Stimulated activated CD4-positive, alpha-beta T cell treated with anti-CD3 and anti-CD28 coated beads, Interleukin-1b, Interleukin-23, amount 100 ng/mL, for 24 hours (primary cell): ENCODE results near the gene PXK.

Experiments
- DNase-seq, 4 experiments: peaks; one replicate each; pipeline ENCODE4 v3.0.0-alpha.2; 2020; ENCODE audit warnings: low read depth in 4 of 4, low spot score in 1 of 4

The PXK gene

DNA sequence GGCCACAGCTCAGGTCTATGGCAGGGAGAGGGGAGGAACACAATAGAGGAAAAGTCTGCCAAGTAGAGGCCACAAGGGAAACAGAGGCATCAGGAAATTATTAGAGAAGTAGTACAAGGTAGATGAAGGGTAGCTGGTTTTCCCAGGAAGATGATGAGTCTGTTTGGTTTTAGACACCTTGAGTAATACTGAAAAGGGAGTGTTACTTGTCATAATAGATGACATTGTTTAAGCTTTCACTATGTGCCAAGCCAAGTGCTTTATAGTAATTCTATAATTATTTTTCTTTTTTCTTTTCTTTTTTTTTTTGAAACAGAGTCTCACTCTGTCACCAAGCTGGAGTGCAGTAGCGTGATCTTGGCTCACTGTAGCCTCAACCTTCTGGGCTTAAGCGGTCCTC lies 13.7 kb downstream of the PXK start:
- no peak for DNase-seq

DNA sequence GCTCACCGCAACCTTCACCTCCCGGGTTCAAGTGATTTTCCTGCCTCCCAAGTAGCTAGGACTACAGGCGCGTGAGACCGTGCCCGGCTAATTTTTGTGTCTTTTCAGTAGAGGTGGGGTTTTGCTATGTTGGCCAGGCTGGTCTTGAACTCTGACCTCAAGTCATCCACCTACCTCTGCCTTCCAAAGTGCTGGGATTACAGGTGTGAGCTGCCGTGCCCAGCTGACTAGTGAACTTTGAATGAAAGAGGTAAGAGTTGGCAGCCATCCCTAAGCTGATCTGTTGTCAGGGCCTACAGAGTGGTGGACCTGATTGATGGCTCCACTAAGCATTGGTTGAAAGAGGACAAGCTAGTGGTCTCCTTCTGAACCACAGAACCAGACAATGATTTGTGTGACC lies 15.3 kb downstream of the PXK start:
- DNase-seq = no peak

DNA sequence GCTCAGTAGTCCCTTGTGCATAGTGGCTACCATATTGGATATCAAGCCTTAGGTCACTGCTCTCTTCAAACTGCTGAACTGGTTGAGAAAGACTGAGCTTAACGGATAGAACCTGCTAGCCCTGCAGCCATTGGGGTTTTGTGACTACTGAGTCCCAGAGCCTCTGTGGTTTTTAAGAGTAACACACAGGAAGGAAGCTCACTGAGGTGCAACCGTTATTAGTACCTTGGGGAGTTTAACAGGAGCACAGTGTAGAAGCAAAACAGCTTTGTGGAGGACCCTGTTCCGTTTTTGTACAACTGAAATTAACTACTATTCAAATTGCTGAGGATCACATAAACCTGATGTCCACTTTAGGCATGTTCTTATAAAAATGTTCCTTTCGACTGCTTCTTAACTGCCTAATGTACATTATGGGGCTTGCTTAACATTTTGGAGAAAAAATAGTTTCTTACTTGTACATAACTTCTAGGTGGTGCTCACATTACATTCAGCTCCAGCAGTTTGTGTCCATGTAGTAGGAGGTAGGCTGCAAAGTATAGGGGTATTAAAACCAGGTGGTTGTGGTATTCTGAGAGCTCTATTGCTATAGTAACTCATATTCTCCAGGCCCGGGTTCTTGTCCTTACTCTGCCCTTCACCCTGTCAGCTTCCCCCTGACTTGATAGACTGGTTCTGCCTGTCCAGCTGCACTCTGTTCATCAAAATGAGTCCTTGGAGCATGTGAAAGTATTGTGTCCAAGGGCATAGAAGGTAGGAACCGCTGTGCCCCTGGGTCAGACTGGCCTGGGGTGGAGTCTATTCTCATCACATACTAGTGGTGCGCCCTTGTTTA lies 17.3 kb downstream of the PXK start:
- no peak for DNase-seq

DNA sequence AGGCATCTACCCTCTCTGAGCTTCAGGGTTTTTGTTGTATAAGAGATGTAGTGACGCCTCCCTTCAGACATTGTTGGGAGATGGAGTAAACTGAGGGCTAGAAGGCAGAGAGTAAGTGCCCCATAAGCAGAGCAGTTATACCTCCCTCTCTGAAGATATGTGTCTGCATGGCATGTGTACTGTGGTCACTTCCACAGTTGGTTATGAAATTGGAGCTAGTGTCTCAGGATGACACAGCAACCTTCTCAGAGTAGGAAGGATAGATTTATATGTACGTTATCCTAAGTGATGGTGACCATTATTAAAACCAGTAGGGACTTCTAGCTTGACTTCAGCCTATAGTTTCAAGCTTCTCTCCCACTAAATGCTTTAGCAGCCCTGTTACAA lies 17.9 kb downstream of the PXK start:
- no peak for DNase-seq

DNA sequence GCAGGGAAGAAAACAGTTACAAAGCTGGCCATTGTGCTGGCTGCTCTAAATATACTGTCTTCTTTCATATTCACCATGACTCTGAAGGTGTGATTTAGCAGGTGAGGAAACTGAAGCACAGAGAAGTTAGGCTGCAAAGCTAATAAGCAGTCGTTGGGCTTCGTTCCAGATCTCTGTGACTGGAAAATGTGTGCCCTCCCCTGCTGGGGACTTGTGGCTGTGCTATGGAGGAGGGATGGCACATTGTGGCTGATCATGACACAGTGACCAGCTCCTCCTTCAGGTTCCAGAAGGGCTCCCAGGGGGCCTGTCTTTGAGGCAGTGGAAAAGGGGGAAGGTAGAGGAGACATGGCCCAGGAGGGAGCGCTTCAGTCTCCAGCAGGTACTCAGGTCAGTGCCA lies 19.2 kb downstream of the PXK start:
- no peak for DNase-seq

DNA sequence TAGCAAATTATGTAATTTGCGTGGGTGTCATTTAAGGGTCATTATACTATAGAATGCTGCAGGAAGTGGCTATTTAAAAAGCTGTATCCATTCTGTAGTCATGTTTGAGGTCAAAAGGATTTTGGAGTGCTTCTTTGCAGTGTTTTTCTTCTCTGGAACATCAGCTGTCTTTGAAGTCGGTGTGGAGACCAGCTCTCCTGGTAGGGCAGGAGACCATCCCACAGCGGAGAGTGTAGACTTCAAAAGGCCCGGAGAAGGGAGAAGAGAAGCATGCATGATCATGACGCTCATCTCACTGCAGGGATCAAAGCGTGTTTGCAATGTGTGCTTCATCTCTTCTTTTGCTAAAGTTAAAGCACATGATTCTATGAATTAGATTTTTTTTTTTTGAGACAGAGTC lies 19.9 kb downstream of the PXK start:
- no peak for DNase-seq

DNA sequence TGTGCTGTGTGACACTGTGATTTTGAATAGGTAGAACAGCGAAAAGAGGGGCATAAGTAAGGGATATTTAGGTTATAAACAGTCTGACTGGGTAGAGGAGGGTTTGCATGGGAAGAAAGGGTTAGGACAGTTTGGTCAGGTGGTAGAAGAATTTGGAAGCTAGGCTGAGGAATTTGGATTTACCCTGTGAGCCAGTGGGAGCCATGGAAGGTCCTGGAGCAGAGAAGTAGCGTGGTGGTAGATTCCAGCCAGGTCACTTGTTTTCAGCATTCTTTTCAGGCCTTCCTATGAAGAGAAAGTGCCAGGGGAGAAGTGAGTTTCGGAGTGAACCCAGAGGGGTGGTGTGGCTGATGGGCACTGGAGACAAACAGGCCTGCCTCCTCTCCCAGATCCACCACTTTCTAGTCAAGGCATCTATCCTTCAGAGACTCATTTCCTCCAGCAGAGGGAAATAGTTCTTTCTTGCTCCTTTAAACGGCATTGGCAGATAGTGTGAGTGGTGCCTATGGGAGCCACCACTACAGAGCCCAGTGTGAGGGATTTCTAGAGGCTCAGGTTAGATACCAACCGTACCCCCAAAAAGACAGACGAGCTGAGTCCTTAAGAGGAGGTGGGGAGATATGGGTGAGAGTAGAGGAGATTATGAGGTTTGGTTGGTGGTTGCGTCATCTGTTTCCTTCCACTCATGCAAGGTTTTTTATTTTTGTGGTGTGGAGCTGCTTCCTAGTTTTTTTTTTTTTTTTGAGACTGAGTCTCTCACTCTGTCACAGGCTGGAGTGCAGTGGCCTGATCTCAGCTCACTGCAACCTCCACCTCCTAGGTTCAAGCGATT lies 21.2 kb downstream of the PXK start:
- DNase-seq = no peak

DNA sequence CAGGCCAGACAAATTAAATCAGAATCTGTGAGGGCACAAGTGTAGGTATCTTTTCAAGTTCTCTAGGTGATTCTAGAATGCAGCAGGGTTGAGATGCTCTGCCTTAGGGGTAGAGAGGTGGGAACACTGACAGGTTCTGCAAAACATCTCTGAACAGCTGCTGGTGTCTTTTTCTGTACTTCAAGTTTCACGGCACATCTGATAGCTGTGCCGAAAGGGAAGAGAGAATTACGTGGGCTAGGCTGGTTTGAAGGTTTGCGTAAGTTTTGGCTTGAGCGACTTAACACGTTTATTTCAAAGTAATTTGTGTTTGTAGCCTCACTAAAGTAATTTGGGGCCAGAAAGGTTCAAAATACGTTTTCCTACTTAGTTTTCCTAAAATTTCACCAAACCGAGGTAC lies 22.5 kb downstream of the PXK start:
- DNase-seq = no peak

DNA sequence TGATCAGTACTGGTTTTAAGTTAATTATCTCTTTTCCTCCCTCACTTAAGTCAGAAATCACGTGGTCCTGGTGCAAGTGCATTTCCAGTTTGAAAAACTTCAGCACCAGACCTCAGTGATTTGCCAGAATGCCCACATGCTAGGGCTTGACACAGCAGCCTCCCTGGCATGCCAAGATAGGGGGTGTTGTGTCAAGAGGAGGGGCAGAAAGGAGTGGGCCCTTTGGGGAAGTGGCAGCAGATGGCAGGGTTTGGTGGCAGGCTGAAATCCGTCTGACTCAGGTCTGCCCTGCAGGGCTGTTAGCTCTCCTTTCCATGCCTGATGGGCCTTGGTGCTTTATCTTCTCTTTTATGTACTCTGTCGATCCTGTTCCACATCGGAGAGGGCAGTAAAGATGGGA lies 23.4 kb downstream of the PXK start:
- DNase-seq = no peak

DNA sequence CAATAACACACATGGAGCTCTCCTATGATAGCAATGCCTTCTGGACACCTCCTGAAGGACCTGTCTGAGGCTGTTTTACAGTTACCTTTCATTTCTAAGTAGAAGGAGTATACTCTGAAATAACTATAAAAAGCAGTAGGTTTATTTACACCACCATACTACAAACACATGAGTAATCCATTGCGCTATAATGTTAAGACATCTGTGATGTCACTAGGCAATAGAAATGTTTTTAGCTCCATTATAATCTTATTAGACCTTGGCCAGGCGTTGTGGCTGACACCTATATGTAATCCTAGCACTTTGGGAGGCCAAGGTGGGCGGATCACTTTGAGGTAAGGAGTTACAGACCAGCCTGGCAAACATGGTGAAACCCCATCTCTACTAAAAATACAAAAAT lies 24.7 kb downstream of the PXK start:
- DNase-seq = no peak

DNA sequence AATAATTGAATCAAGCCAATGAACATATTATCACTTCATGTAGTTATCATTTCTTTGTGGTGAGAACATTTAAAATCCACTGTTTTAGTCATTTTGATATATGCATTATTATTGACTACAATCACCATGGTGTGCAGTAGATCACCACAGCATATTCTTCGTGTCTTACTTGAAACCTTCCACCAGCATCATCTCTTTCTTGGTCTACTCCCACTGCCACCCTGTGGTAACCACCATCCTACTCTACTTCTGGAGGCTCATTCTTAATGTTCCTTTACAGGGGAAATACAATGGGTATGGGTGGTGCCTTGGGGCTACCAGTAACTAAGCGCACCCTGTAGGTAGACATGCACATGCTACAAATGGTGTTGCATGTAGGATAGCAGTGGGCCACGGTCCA lies 25.4 kb downstream of the PXK start:
- DNase-seq = no peak

DNA sequence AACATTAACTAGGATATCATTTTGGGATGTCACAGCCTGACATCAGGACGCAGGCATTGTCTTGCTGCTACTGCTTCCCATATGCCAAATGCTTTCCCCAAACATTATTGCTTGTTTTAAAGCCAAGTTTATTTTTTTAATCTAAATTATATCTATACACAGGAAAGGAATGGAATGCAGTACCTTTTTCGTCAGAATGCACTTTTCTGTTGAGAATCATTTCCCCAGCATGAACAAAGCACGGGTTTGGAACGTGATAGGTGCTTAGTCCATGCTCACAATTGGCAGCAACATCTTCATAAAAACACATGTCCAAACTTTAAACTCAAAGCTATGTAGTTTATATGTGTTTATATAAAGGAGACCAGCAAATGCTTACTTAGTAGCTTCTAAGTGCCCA lies 26.1 kb downstream of the PXK start:
- no peak for DNase-seq

DNA sequence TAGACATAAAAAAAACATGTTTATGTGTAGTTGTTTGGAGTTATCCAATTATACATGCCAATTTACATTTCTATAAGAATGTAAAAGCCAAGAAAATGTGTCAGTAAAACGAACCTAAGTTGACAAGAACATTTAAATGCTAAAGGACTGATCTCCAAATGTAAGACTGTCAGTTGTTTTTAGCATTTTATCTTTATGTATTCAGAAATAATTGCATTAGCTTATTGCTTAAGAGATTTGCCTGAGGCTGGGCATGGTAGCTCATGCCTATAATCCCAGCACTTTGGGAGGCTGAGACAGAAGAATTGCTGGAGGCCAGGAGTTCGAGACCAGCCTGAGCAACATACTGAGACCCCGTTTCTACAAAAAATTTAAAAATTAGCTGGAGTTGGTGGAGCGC lies 26.9 kb downstream of the PXK start:
- no peak for DNase-seq

DNA sequence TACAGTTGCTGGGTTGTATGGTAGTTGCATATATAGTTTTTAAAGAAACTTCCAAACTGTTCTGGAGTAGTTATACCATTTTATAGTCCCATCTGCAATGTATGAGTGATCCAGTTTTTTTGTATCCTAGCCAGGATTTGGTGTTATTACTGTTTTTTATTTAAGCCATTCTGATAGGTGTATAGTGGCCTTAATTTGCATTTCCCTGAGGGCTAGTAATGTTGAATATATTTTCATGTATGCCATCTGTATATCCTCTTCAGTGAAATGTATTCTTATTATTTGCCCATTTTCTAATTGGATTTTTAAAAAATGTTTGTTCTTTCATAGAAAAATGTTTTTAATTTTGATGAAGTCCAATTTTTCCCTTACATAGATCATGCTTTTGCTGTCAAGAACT lies 29.2 kb downstream of the PXK start:
- DNase-seq = no peak

DNA sequence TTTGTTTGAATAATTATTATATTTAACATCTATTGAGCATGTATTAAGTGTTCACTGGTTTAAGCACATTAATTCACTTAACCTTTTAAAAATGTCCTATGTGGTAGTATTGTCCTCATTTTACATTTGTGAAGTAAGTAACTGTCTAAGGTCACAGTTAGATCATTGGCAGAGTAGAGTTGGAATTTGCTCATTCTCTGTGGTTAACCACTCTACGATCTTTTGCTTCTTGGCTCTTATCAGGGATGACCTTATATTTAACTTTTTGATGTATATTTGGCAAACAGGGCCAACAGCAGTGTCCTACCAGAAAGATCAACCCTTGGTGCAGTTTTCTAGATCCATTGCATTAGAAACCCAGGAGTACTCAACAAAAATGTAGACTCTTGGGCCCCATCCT lies 34.0 kb downstream of the PXK start:
- DNase-seq = no peak

DNA sequence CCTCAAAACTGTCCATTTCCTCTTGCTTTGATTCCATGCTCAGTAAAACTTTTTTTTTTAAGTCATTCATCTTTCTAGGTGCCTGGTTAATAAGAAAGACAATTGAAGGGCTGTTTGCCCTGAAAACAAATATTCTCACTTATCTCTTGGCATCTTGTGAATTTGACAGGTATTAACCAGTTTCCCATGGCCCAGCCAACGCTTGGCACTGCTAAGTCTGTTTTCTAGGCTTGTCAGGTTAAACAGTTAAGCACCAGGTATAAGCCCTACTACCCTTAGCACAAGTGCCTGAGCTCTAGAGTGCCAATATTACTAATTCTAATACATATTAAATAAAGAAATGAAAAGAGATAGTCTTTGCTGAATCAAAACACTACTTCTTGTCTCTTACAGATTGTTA lies 36.3 kb downstream of the PXK start:
- no peak for DNase-seq

DNA sequence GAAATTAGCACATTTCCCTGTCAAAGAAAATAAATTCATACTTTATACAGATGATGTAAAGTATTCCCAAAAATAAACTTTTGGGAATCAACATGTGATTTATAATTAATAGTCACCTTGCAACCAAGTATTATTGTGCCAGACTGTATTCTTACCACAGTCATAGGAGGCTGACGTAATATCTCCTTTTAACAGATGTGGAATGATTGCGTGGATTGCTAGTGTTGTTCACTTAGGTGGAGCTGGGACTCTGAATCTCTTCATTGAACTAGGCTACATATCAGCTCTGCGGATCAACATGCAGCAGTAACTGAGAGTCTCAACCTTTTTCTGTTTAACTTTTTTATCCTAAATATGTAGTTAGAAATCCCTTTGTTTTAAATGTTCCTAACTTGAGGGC lies 37.2 kb downstream of the PXK start:
- DNase-seq = no peak

DNA sequence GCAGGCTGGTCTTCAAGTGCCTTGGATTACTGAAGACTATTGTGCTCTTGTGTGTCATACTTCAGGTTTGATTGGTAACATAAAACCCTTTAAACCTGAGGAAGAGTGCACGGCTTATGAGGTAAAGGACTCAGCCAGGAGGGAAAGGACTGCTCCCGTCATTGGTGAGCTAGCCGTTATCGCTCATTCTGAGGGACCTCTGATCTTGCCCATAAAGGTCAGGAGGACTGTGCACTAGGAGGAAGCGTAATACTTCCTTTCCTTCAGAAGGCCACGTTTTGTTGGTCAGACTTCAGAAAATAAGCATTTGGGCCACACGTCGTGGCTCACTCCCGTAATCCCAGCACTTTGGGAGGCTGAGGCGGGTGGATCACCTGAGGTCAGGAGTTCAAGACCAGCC lies 37.7 kb downstream of the PXK start:
- no peak for DNase-seq

DNA sequence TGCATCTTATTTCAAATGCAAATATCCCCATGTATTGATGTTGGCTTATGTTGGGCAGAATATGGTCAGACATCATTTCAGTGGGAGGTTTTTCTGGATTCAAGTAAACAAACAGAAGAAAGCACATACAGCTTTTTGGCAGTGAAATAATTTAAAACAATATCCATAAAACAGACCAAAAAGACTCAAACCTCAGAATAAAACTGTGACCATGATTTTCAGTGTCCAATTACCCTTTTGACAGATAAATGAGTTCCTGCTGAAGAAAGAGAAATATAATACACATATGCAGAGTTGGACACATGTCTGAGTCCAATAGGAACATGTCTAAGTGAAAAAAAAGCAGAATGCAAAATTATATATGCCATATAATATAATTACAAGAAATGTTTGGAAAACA lies 39.1 kb downstream of the PXK start:
- DNase-seq = no peak

DNA sequence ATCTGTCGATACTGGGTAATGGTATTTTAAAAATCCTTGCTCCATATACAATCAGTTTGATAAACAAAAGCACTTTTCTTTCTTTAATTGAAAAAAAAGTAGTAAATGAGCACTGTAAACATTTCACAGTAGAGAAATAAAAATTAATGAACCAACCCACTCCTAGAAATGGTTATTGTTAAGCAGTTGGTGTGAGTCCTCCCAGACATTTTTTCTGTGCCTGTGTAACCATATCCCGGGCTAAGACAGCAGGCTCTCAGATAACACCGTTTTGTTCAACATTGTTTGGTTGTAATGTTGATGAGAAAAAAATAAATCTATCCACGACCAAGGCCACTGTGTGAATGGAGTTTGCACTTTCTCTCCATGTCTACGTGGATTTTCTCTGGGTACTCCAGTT lies 42.6 kb downstream of the PXK start:
- no peak for DNase-seq

DNA sequence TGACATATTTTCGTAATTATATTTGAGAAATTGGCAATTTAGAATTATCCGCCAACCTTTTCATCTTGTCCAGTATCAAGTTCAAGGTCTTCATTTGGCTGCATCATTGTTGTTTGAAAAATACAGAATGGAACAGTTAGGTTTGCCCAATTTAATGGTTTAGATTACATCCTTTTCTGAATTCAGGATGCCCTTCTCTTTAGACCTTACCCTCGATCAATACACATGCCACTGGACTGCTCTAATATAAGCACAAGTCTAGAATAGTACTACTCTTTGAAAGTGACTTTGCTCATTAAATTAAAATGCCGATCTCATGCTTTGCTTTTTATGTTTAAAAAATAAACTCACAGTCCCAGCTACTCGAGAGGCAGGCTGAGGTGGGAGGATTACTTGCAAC lies 44.5 kb downstream of the PXK start:
- DNase-seq = no peak

DNA sequence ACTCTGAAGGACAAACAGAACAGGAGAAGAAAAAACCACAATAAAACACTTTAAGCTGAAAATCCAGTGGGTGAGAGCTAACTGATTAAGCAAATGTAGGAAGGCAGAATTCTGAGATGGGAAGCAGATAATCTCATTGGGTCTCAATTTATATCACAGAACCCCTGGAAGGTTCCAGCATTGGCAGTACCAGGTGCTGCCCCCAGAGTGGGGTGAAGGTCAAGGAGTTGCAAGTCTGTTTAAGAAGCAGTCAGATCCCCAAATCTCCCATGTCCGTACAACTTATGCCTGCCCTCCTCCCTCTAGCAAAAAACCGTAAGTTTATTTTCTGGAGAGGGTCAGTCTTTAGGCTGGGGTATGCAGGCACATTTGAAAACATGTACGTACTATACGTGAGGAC lies 45.1 kb downstream of the PXK start:
- no peak for DNase-seq
